Measurements from ENCODE around the gene BUD13.

Gene BUD13

DNA sequence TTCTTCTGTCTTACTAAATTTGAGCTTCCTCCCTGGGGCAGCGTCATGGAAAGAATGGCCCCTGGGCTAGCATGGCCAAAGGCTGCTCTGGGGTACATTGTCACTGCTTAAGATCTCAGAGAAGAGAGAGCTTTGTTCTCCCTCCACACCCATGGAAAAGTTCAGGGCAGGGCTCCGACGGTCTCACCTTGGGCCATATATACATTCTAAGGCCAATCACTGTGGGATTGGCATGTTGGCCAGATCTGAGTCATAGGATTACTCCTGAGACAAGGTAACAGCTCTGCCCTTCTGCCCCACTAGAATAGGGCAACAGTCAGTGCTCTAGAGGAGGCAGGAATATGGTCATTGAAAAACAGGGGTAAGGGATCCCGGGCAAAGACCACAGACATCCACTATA is 56.2 kb downstream of the BUD13 start:
- no peak for DNase-seq (ENCODE audit: low read depth)

DNA sequence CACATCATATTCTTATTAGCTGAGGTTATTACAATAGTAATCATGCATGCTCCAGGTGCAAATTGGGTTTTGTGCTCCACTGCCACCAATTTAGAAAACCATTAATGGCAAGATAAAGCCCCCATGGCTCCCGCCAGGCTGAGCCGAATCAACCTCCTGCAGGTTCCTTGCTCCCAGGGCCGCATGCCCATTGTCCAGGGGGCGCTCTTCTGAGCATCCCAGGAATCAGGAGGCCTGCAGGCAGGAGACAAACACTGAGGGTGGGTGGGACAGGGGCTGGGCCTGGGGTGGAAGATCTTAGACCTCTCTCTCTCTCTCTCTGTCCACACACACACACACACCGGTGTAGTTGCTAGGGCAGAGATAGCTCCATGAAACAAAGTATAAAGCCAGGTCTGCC is 57.4 kb downstream of the BUD13 start:
- no peak for DNase-seq (ENCODE audit: low read depth)

DNA sequence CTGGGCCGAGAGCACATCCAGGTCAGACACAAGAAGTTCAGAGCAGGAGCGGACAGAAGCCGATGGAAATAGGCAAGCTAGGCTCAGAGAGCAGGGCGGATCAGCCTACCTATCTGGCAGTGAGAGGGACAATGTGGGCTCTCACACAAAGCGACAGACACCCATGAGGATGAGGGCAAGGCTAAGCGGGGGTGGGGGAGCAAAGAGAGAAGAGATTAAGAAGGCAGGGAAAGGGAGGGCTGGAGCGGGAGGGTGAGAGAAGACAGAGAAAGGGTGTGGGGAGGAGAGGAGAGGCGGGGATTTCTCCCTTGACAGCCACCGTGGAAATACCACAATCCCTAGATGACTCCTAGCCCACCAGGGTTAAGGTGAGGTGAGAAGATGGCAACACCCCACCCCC is 57.9 kb downstream of the BUD13 start:
- no peak for DNase-seq (ENCODE audit: low read depth)

DNA sequence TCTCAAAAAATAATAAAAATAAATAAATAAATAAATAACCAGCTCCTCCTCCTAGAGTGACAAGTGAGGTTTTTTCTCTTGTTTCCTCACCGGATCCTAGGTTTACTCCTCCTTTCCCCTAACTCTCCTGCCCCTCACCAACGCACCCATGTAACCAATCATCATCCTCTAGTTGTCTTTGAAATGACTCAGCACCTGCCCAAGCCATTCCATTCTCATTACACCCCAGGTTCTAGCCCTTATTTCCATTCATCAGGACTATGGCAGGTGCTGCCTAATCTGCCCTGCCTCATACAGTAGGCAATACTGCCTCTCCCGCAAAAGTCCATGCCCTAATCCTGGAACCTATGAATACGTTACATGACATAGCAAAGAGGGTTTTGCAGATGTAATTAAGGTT is 60.4 kb downstream of the BUD13 start:
- DNase-seq (ENCODE audit: low read depth), result no peak

- DNase-seq (ENCODE audit: low read depth), result no peak
These were observed 62.0 kb downstream of the BUD13 start for GRCh38 chr11:116710762-116711161.

- DNase-seq (ENCODE audit: low read depth), result no peak
These were observed 62.6 kb downstream of the BUD13 start for GRCh38 chr11:116710001-116710674.

DNA sequence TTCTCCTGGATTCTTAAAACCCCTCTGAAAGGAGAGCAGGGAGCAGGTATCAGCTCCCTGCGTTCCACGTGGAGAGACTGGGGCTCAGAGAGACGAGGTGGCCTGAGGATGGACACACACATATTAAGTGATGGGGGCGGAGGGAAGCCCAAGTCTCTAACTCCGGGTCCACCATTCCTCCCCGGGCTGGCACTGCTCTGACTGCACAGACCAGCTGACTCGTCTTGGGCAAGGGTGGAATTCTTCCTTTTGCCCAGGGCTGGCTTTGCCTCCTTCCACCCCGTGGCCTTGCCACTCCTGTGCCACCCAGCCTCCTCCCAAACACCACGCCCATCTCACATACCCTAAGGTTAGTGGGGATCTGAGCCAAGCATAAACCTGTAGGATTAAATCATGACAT is 65.0 kb downstream of the BUD13 start:
- DNase-seq (ENCODE audit: low read depth), result no peak

- no peak for DNase-seq (ENCODE audit: low read depth)
These were observed 65.6 kb downstream of the BUD13 start for GRCh38 chr11:116707161-116707629.

DNA sequence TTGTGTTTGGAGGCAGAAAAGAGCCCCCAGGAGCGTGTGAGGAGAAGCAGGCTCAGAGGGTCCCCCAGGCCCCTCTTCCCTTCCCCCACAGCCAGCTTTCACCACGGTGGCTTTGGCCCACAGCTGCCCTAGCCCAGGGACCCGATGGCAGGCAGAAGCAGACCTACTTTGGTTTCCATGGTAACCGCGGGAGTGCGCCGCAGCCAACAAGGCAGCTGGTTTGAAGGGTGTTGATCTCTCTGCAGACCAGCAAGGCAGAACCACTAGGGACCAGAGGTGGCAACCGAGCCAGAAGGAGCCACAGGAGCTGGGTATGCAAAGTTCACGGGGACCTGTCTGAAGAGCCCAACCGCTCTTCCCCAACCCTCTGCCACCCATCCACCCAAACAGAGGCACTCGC is 69.4 kb downstream of the BUD13 start:
- no peak for DNase-seq (ENCODE audit: low read depth)

- DNase-seq (ENCODE audit: low read depth), result no peak
These were observed 69.9 kb downstream of the BUD13 start for GRCh38 chr11:116702772-116703385.

- no peak for DNase-seq (ENCODE audit: low read depth)
These were observed 70.9 kb downstream of the BUD13 start for GRCh38 chr11:116701876-116702275.

DNA sequence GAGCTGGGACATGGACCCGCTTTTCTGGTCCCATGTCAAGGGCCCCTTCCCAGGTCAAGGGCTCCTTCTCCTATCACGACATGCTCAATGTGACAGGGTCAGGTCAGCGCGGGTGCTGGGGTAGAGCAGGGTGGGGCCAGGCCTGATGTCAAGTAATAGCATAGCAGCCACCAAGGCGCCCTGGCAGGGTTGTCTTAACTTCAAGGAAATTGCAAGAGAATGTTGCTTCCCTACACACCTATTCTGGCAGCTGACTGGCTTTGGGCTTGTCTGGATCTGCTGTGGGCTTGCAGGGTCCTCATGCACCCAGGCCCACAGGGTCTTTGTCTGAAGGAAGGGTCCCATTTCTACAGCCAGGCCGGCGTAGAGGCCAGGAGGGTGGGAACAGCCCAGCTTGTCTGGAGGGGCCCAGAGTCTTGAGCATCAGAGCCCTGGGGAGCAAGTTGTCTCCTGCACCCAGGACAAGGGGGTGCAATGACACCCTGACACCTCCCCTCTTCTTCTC is 71.4 kb downstream of the BUD13 start:
- DNase-seq (ENCODE audit: low read depth), result no peak

- DNase-seq (ENCODE audit: low read depth), result no peak
These were observed 72.1 kb downstream of the BUD13 start for GRCh38 chr11:116700586-116701220.
